Right lobe of liver (tissue), 6 donors: Measurements from ENCODE around the gene TMEFF2. TPM values are rescaled to one million over a fixed set of nuclear protein-coding genes. Genes with fewer than 3 reads are reported as not detected.

Experiments used
- ATAC-seq, 4 donors: fragments of 200-7000 bp; cut with Tn5 transposase; one replicate each; pipeline ENCODE4 v1.9.1; 2020; ENCODE audit warnings: mild to moderate bottlenecking in 4 of 4, moderate library complexity in 4 of 4
- DNase-seq, 3 donors: peaks; one replicate each; pipeline ENCODE4 v3.0.0-alpha.2; 2020
- H3K27ac ChIP-seq, 3 donors: fragments of 200-600 bp; one replicate each; pipeline ENCODE4 v1.8.0; 2022
- H3K27me3 ChIP-seq, 2 donors: fragments of 200-600 bp; one replicate each; pipeline ENCODE4 v1.8.0; 2022
- H3K36me3 ChIP-seq, 4 donors: fragments of 200-600 bp; sonication (generic) in 1 of 4; one replicate each; pipeline versions ENCODE4 v1.5.1 to v1.8.0; 2017 to 2022; ENCODE audit warnings: control low read depth in 1 of 4
- H3K4me1 ChIP-seq, 4 donors: fragments of 200-600 bp; sonication (generic) in 1 of 4; one replicate each; pipeline versions ENCODE4 v1.5.1 to v1.8.0; 2017 to 2022; ENCODE audit warnings: control low read depth in 1 of 4
- H3K4me3 ChIP-seq, 3 donors: fragments of 200-600 bp; one replicate each; pipeline ENCODE4 v1.8.0; 2022
- H3K9me3 ChIP-seq, 4 donors: fragments of 200-600 bp; sonication (generic) in 1 of 4; one replicate each; pipeline versions ENCODE4 v1.5.1 to v1.8.0; 2017 to 2022; ENCODE audit warnings: control low read depth in 1 of 4
- POLR2A ChIP-seq: fragments of 450-650 bp; IDR thresholded peaks from one replicate; pipeline ENCODE4 v1.6.1; 2017; ENCODE audit warnings: antibody characterized with exemption, mild to moderate bottlenecking
- WGBS: methylation state at CpG from one replicate; pipeline ENCODE4 v1.1.6; 2018; ENCODE audit warnings: low coverage, low lambda C conversion rate; ENCODE audit not compliant: insufficient coverage; ENCODE audit errors: missing lambda C conversion rate; 5-methylcytosine and 5-hydroxymethylcytosine counted together
- intact Hi-C, 2 donors: fragments of 100-400 bp; cut with DNase I; formaldehyde crosslinking; loops; one replicate each; pipeline versions ENCODE4 v1.11.2 to v1.14.1; 2022
- total RNA-seq, 6 experiments: library from RNA; depleted of rRNA in 2 of 6; stranded (reverse); fragments of >200 nt in 2 of 6; fragmentation: NEBNext Ultra II Directional in 3 of 6; extraction: Animal tissue kit (Norgen Biotek cat#: 25700) in 3 of 6; gene quantifications; one replicate each; pipeline versions ENCODE4 v1.1.0 to v1.2.4, GENCODE V29; 2016 to 2023
- TF ChIP-seq, protein P1 (sequence below), 4 donors: fragments of 200-600 bp in 3 of 4; fragments of 450-650 bp in 1 of 4; IDR thresholded peaks; one replicate each; pipeline versions ENCODE4 v1.5.1 to v1.8.0; 2016 to 2022; ENCODE audit warnings: antibody characterized with exemption in 4 of 4, mild to moderate bottlenecking in 2 of 4
- donor health status: DM: no; HTN: yes; CAD: no.
- donor health status: DM: no; HTN: no; CAD: no.
- donor health status: DM: no; HTN: no; CAD: no.
- donor health status: DM: no; HTN: yes; CAD: no.
- donor health status: DM: no; HTN: yes; CAD: no.

Gene TMEFF2
- total RNA-seq, 6 experiments from 2014 or later = not detected

- H3K27me3 ChIP-seq = no peaks in the 10 kb centered on the region
- no peaks in the 10 kb centered on the region for H3K4me1 ChIP-seq
- DNase-seq (no peak), ATAC-seq (no peak)
- no peaks in the 10 kb centered on the region for H3K36me3 ChIP-seq
- intact Hi-C loops = no loop called here
- H3K27ac ChIP-seq = no peak overlapping the region
- TF ChIP-seq POLR2A = no peak
- TF ChIP-seq, protein P1, sequence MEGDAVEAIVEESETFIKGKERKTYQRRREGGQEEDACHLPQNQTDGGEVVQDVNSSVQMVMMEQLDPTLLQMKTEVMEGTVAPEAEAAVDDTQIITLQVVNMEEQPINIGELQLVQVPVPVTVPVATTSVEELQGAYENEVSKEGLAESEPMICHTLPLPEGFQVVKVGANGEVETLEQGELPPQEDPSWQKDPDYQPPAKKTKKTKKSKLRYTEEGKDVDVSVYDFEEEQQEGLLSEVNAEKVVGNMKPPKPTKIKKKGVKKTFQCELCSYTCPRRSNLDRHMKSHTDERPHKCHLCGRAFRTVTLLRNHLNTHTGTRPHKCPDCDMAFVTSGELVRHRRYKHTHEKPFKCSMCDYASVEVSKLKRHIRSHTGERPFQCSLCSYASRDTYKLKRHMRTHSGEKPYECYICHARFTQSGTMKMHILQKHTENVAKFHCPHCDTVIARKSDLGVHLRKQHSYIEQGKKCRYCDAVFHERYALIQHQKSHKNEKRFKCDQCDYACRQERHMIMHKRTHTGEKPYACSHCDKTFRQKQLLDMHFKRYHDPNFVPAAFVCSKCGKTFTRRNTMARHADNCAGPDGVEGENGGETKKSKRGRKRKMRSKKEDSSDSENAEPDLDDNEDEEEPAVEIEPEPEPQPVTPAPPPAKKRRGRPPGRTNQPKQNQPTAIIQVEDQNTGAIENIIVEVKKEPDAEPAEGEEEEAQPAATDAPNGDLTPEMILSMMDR (IDR thresholded peaks at IDR 0.05) = no peak
- WGBS = 87% methylated on average over 5 of the region's 5 CpGs
- H3K9me3 ChIP-seq = no peaks in the 10 kb centered on the region
- H3K4me3 ChIP-seq = no peak overlapping the region
Measured at GRCh38 chr2:192042126-192042525, 152.6 kb downstream of the TMEFF2 start.

- WGBS = 35% methylated on average over 1 of the region's 1 CpG
- no peaks in the 10 kb centered on the region for H3K36me3 ChIP-seq
- no peaks in the 10 kb centered on the region for H3K27me3 ChIP-seq
- ATAC-seq (no peak), DNase-seq (no peak)
- no peak overlapping the region for H3K4me3 ChIP-seq
- H3K9me3 ChIP-seq = no peaks in the 10 kb centered on the region
- no peak overlapping the region for H3K27ac ChIP-seq
- H3K4me1 ChIP-seq = no peaks in the 10 kb centered on the region
- TF ChIP-seq POLR2A = no peak
- TF ChIP-seq, protein P1 (IDR thresholded peaks at IDR 0.05) = no peak
- intact Hi-C loops = no loop called here
Measured at GRCh38 chr2:192038110-192038509, 156.6 kb downstream of the TMEFF2 start.

- WGBS = 29% methylated on average over 3 of the region's 3 CpGs
- TF ChIP-seq, protein P1 (IDR thresholded peaks at IDR 0.05) = no peak
- TF ChIP-seq POLR2A = no peak
- H3K36me3 ChIP-seq = no peaks in the 10 kb centered on the region
- H3K27me3 ChIP-seq = no peaks in the 10 kb centered on the region
- no peaks in the 10 kb centered on the region for H3K4me1 ChIP-seq
- no peaks in the 10 kb centered on the region for H3K9me3 ChIP-seq
- no peak overlapping the region for H3K4me3 ChIP-seq
- DNase-seq (no peak), ATAC-seq (peak in 3 of 4 donors; percentile 54 to 65 (median 60))
- H3K27ac ChIP-seq = no peak overlapping the region
- intact Hi-C loops = no loop called here
Measured at GRCh38 chr2:192035731-192036442, 158.8 kb downstream of the TMEFF2 start.

GRCh38 chr2:192030856-192031255, 163.9 kb downstream of the TMEFF2 start:
- Histone ChIP-seq H3K4me3 (no peak overlapping the region), H3K27me3 (no peaks in the 10 kb centered on the region), H3K4me1 (no peaks in the 10 kb centered on the region), H3K27ac (no peak overlapping the region), H3K36me3 (no peaks in the 10 kb centered on the region), H3K9me3 (no peaks in the 10 kb centered on the region)
- intact Hi-C loops = no loop called here
- DNase-seq (no peak), ATAC-seq (no peak)
- TF ChIP-seq POLR2A = no peak
- WGBS = 92% methylated on average over 3 of the region's 3 CpGs

DNA sequence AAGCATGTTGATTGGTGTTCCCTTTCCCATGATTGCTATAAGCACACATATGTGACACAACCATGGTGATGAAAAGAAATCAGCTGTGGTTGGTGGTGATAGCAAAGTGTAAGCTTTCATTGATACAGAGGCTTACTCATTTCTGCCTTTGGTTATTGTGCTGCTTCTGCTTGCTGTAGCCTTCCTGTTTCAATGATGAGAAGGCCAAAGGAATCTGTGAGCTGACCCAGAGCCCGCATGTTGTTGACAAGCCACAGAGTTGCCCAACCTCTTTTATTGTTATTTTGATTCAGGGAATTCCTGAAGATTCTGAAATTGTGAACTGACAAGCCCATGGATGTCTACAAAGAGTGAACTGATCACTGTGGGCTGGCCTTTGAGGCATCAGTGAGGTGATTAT, 164.4 kb downstream of the TMEFF2 start:
- 100% methylated on average over 1 of the region's 1 CpG for WGBS
- intact Hi-C loops = no loop called here

More for the DNA sequence above, 164.4 kb downstream of the TMEFF2 start:
- no peak overlapping the region for H3K27ac ChIP-seq
- DNase-seq = no peak
- no peaks in the 10 kb centered on the region for H3K36me3 ChIP-seq
- TF ChIP-seq POLR2A = no peak
- TF ChIP-seq, protein P1 (IDR thresholded peaks at IDR 0.05) = no peak
- no peaks in the 10 kb centered on the region for H3K27me3 ChIP-seq
- no peaks in the 10 kb centered on the region for H3K4me1 ChIP-seq
- H3K9me3 ChIP-seq = no peaks in the 10 kb centered on the region
- H3K4me3 ChIP-seq = no peak overlapping the region
- no peak for ATAC-seq
